GM20431 (cell line): ENCODE results near the gene PPP2R2D.

Source experiments
- in situ Hi-C: fragments of 300-500 bp; cut with MseI, MboI; formaldehyde crosslinking; loops from one replicate; pipeline ENCODE4 v1.15.0; 2020; ENCODE audit warnings: low sequenced_read_pairs; ENCODE audit not compliant: unreplicated experiment

PPP2R2D gene

DNA sequence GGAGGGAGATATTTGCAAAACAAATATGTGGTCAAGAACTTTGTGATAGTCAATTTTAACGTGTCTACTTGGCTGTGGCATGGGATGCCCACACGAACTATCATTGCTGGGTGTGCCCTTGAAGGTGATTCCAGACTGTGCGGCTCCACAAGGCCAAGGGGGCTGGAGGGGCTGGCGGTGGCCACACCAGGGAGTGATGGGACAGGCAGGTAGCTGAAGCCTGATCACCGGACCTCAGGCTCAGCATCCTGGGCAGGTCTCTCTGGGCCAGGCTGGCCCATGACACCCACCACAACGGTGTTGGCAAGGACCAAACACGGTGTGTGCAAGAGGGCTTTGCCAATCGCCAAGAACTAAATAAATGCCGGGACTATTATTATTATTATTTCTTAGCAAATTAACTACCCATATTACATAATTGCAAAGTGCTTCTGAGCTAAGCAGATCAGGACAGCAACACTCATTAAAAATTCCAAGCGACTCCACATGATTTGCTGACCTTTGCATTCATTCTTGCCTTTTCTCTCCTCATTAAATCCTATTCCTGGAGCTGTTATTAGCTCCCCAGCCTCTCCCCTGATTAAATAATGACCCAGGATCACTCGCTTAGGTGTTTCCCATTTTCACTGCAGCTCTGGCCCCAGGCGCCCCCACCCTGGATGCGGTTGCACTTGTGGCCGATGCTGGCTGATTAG, 35.4 kb upstream of the PPP2R2D start:
- in situ Hi-C loops: no loop called here

DNA sequence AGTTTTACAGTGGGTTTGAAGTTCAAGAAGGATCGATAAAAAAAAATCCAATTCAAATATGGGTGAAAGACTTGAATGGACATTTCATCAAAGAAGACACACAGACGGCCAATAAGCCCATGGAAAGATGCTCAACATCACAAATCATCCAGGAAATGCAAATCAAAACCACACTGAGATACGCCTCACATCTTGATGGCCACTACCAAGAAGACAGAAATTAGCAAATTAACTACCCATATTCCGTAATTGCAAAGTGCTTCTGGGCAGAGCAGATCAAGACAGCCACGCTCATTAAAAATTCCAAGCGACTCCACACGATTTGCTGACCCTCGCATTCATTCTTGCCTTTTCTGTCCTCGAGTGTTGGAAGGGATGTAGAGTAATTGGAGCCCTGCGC, 34.1 kb upstream of the PPP2R2D start:
- in situ Hi-C loops: no loop called here

DNA sequence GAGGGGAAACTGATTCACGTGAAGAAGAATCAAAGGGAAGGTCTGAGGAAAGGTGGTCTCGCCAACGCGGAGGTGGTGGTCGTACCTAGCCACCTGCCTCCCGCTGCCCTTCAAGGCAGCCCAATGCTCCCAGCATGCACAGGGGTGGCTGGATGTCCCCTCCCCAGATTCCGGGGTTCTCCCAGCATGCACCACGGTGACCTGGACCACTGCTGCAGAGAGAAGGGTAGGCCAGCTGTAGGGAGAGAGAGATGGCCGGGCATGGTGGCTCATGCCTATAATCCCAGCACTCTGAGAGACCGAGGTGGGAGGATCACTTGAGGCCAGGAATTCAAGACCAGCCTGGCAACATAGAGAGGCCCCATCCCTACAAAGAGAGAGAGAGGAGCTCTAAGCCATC, 32.4 kb upstream of the PPP2R2D start:
- in situ Hi-C loops: no loop called here

DNA sequence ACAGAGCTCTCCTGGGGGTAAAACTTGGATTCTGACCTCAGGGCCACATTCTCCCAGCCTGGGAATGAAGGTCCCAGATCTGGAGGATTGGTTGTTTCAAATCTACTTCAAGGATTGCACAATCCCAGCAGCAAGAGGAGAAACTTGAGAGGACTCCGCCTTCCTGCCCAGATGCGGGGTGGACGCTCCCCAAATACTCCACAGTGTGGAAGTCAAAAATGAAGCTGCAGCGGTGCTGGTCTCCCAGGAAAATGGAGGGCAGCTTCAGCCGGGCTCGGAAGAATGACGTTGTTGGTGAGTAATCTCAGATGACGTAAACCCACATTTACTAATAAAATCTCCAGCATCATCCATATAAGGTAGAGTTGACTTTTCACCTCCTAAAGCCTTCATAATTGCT, 31.5 kb upstream of the PPP2R2D start:
- in situ Hi-C loops: no loop called here

DNA sequence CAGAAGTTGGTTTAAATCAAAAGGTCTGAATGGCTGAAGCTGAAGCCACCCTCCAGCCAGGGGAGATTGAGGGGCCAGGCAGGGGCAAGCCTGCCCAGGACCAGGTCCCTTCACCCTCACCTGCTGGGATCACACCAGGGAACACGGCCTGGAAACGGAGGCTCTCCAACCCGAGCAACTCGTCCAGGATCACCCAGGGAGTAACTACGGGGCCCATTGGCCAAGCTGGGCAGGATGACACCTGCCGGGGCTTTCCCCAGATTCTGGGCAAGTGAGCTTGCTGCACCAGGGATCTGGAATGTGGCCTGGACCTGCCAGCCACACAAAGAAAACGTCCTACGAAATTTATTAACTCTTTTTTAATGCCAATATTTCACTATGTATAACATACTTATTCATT, 30.4 kb upstream of the PPP2R2D start:
- in situ Hi-C loops: no loop called here

DNA sequence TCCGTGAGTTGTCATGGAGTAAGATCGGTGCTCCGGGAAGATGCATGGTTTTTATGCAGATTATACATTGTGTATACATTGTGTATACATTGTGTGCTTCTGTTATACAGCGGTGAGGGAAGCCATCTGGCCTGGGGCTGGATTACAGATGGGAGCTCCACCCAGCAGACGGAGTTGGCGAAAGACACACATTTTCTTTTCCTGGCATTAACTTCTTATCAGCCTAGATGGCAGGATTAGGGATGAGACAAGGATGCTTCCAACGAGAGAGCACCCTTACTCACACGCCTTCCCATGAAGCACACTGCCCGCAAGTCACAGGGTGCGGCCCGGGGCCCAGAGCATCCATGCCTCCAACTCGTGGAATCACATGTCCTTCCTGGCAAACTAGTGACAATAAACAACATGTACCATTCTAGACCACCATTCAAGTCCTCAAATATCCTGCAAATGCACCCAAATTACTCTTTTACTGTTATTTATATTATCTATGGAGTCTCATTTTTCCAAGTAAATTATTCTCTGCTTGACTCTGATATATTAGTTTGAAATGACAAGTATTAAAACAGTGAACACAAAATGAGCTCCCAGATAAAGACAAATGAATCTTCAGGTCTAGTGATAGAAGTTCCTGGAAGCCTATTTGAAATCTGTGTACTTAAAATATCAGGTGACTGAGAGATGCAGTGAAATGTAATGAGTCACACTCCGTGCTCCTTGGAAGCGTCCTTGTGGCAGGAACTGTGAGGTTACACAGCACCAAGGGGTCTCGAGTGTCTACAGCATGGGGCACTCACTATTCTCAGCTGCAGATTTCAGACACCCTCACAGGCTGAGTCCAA, 29.8 kb upstream of the PPP2R2D start:
- in situ Hi-C loops: no loop called here

DNA sequence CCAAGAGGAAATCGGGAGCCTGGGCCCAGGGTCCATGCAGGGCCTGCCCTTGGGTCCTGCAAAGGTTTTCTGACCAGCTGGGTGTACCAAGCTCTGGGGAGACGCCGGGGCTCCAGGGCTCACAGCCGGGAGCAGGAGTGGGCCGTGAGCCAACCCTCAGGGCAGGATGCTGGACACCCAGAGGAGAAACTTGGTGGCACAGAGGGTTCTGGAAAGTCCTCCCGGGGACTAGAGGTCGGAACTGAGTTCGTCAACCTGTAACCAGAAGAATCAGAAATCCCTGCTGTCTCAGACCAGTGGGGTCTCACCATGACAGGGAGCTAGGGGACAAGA, 29.2 kb upstream of the PPP2R2D start:
- in situ Hi-C loops: no loop called here

DNA sequence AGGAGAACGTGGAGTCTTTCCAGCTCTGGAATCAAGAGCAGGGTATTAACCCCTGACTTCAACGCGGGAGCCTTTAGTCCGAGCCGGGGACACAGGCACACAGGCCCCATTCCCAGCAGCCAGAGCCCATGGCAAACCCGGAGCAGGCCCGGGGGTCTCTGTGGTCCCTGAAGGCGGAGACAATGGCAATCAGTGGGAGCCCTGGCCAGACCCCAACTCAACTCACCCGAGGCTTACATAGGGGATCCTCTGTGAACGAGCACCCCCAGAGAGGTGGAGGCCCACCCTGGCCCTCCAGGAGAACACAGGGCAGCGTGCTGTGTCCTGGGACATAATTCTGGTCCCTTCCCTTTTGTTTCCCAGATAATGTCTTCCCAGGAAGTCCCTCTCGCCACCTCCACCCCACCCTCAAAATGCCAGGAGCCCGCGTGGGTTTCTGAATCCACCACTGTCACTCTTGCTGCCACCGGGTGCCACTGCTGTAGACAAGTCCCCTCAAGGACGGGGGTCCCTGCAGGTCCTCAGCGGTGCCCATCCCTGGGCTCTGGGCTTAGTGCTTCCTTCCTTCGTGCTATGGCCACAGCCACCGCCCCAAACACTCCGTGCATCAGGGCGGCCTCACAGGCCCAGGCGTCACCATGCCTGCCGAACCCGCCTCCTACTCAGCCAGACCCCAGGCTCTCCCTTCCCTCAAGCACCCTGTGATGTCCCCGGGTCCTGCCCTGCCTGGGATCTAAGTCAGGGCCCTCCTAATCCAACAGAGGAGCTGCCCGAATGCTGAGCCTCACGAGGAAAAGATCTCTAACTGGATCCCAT, 28.6 kb upstream of the PPP2R2D start:
- in situ Hi-C loops: no loop called here

DNA sequence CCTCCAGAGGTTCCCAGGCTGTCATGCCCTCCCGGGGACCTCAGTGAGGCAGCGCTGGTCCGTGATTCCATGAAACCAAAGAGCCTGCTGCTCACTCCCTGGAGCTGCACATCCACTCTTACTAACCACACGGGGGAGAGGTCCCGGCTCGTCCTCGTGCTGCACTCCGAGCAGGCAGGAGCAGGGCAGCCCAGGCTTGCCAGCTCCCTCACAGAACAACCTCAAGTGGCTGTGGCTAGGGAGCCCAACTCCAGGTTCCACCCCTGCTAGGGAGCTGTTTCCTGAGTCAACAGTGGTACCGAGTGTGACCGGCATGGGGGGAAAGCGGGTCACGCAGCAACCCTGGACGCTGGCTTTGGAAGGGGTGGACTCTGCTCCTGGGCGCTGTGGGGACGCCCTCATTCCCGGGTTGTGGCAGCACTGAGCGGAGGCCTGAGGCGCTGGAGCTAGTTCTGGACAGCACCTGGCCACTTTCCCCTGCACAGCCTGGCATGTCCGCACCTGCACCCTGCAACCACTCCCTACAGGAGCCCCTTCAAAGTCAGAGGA, 27.9 kb upstream of the PPP2R2D start:
- in situ Hi-C loops: no loop called here

DNA sequence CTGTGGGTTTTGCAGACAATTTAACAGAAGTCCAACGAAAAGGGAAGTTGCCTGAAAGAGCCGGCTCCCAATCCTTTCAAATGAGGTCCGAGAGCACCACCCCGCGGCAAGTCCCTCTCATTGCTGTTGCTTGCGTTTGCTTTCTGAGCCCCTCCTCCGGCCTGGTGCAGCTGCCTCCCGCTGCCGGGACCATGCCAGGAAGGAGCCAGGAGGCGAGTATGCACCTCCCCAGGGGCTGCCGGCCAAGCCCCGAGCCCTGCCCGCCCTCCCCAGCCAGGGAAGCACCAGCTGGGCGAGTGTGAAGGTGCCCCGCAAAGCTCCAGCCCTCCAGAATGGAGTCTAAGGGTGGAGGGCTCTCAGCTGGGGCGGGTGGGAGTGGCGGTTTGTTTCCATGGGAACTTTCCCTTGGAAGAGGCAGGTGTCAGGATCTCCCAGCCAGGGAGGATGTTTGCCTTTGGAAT, 25.8 kb upstream of the PPP2R2D start:
- in situ Hi-C loops: loop anchor here (25.0 kb wide), 1 partner anchor 1688 kb away; no protein-coding TSS in a partner anchor

DNA sequence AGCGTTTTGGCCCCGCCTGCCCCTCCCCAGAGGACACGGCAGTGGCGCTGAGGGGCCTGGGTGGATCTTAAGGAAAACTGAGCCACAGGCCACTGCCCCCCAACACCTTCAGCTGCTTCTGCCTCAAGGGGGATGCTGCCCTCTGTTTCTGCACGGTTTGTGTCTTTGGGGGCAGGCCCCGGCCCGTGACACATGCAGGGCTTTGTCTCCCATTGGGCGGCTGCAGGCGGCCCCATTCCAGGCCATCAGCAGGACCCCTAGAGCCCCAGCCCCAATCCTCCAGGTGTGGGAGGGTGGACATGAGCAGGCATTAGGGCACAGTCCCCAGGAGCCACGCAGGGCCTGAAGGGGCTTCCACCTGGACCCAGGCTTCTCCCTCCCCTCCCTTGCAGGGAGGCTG, 25.3 kb upstream of the PPP2R2D start:
- in situ Hi-C loops: loop anchor here (25.0 kb wide), 1 partner anchor 1688 kb away; no protein-coding TSS in a partner anchor

DNA sequence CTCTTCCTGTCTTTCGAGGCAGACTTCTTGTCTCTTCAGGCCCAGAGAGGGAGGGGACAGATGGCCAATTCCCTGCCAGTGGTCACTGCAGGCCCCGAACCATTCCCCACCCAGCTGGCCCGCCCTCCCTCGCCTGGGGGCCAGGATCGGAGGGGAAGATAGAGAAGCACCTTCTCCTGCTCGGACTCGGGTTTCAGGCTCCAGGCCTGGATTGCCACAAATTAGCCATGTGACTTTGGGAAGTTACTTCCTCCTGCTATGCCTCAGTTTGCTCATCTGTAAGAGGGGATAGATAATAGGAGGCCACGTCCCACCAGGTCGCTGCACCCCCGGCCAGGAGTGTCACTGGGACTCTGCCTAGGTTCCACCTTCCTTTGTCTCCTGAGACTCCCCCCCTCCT, 24.8 kb upstream of the PPP2R2D start:
- in situ Hi-C loops: loop anchor here (25.0 kb wide), 1 partner anchor 1689 kb away; no protein-coding TSS in a partner anchor

DNA sequence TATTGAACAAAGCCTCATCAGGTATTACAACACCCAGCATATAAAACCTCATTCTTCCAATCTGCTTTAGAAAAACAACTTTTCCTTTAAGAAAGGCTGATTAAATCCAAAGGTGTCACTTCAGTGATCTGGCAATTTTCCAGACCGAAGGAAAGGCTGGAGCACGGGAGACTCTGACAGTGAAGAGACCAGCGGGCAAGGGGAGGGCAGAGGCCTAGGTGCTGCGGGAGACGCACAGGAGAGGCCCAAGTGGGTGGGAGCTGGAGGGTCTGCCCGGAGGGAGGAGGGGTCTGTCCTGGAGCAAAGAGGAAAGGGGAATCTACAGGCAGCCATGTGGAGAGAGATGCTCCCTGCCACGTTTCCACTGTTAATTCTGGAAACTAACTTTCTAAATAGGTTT, 24.3 kb upstream of the PPP2R2D start:
- in situ Hi-C loops: loop anchor here (25.0 kb wide), 1 partner anchor 1689 kb away; no protein-coding TSS in a partner anchor

DNA sequence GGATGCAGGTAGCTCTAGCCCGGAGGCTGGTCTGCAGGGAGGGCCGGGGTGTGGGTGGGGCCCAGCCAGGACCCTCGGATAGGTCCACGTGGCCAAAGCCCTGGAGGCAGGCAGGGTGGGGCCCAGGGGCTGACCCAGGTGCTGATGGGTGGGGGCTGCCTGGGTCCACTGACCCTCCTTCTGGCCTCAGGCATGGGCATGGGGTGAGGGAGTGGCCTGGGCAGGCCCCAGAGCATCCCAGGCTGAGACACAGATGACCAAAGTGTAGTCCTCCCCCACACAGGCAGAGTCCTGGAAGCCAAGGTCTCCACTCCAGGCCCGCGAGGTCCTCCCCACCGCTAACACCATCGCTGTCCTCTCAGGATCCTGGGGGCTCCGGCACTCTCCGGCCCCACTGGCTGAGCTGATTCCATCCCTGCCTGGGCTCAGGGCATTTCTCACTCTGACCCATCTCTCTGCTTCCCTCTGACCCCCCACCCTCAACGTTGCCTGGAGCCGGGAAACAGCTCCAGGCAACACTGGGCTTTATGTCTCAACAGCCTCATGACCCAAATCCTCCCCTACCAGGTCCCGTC, 20.7 kb upstream of the PPP2R2D start:
- in situ Hi-C loops: loop anchor here (10.0 to 25.0 kb wide), 2 partner anchors 145 to 1693 kb away; no protein-coding TSS in a partner anchor

DNA sequence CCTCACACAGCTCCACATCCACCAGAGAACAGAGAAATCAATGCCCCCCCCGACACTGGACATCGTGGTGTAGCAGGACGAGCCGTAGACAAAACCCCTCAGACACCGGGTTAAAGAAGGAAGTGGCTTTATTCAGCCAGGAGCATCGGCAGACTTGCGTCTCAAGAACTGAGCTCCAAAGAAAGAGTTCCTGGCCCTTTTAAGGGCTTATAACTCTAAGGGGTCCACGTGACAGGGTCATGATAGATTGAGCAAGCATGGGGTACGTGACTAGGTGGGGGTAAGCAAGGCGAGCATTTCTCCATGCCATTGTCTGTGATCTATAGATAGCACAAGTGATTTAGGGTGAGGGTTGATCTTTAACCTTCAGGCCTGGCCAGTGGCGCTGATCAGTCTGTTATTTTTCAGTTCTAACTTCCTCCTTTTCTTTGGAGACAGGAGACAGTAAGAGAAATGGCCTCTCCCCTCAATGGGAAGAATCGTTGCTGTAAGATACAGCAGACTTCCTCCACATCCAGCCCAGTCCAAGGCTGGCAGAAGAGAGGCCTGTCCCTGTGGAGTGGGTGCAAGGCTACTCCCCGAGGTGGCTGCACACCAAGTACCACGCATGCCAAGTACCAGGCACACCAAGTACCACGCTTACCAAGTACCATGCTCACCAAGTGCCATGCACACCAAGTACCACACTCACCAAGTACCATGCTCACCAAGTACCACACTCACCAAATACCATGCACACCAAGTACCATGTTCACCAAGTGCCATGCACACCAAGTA, 19.5 kb upstream of the PPP2R2D start:
- in situ Hi-C loops: loop anchor here (10.0 to 25.0 kb wide), 2 partner anchors 144 to 1694 kb away; no protein-coding TSS in a partner anchor

DNA sequence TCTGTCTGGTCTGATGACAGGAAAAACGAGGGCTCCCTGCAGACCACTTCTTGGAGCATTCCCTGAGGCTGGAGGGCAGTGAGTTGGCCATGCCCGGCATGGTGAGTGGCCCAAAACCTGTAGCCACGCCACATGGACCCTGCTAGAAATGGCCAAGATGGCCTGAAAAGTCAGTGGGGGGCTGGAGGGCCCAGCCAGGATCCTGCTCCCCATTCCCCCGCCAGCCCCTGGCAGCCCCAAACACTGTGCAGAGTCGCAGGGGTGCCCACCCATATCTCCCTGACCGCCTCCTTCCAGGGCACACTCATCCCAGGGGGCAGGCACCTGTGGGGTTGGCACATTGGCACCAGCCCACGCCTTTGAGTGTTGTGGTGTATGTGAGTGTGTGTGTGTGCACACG, 18.7 kb upstream of the PPP2R2D start:
- in situ Hi-C loops: loop anchor here (10.0 to 25.0 kb wide), 2 partner anchors 143 to 1695 kb away; no protein-coding TSS in a partner anchor

DNA sequence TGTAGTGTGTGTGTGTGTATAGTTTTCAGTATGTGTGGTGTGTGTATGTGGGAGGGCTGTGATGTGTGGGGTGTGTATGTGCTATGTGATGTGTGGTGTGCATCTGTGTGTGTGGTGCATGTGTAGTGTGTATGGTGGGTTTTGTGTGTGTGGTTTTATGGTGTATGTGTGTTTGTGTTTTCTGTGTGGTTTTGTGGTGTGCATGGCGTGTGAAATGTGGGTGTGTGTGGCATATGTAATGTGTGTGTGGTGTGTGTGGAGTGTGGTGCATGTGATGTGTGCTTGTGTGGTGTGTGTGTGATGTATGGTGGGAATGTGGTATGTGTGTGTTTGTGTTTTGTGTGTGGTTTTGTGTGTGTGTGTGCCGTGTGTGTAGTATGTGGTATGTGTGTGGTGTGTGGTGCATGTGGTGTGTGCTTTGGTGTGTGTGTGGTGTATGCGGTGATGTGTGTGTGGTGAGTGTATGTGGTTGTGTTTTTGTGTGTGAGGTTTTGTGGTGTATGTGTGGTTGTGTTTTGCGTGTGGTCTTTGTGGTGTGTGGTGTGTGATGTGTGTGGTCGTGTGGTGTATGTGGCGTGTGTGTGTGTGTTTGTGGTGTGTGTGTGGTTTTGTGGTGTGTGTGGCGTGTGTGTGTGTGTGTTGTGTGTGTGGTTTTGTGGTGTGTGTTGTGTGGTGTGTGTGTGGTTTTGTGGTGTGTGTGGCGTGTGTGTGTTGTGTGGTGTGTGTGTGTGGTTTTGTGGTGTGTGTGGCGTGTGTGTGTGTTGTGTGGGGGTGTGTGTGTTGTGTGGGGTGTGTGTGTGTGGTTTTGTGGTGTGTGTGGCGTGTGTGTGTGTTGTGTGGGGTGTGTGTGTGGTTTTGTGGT, 18.0 kb upstream of the PPP2R2D start:
- in situ Hi-C loops: loop anchor here (10.0 to 25.0 kb wide), 2 partner anchors 142 to 1696 kb away; no protein-coding TSS in a partner anchor
